Panc1 (cell line): ENCODE data around the gene CRYAB.

ENCODE experiments used
- POLR2AphosphoS5 ChIP-seq: IDR thresholded peaks from 2 replicates; pipeline ENCODE4 v1.6.1; 2012; ENCODE audit warnings: mild to moderate bottlenecking, low read depth, low read length, moderate library complexity
- SIN3A ChIP-seq: IDR thresholded peaks from 2 replicates; pipeline ENCODE4 v1.6.1; 2012; ENCODE audit warnings: low read depth, mild to moderate bottlenecking, low read length, moderate library complexity, borderline replicate concordance; ENCODE audit not compliant: insufficient read depth
- TF ChIP-seq, protein P1 (sequence below): fragments of 450-650 bp; IDR thresholded peaks from 2 replicates; pipeline ENCODE4 v1.5.1; 2017; ENCODE audit warnings: mild to moderate bottlenecking

DNA sequence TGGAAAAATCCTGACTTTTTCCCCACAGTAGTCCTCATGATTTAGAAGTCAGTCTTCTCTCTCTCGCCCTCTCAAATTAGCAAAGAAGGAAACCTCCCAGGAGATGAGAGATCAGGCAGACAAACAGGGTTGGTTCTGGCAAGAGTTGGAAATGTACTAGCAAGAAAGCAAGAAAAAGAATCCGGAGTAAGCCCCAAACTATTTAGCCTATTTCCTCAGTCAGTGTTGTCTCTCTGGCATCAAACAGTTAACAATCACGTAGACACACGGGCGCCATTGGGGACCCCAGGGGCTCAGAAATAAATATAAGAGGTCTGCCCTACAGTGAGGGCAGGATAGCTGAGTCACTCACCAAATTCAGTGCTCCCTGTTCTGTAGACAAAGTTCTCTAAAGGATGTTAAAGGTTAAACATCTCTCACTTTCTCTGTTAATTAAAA is 11.8 kb upstream of the CRYAB start:
- no peak for TF ChIP-seq POLR2AphosphoS5
- TF ChIP-seq, protein P1, sequence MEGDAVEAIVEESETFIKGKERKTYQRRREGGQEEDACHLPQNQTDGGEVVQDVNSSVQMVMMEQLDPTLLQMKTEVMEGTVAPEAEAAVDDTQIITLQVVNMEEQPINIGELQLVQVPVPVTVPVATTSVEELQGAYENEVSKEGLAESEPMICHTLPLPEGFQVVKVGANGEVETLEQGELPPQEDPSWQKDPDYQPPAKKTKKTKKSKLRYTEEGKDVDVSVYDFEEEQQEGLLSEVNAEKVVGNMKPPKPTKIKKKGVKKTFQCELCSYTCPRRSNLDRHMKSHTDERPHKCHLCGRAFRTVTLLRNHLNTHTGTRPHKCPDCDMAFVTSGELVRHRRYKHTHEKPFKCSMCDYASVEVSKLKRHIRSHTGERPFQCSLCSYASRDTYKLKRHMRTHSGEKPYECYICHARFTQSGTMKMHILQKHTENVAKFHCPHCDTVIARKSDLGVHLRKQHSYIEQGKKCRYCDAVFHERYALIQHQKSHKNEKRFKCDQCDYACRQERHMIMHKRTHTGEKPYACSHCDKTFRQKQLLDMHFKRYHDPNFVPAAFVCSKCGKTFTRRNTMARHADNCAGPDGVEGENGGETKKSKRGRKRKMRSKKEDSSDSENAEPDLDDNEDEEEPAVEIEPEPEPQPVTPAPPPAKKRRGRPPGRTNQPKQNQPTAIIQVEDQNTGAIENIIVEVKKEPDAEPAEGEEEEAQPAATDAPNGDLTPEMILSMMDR, result no peak
- TF ChIP-seq SIN3A, result no peak
